ENCODE data around the gene GPC5.

GPC5 gene

GRCh38 chr13:92429231-92429630, 1030.8 kb downstream of the GPC5 start:
- Histone ChIP-seq H3K9ac (ENCODE audit: insufficient read length, low read depth) (no peak overlapping the region), H3K9me3 (ENCODE audit: insufficient read depth, low read length) (no peaks in the 10 kb centered on the region), H3K27me3 (ENCODE audit: insufficient read depth, insufficient read length) (no peaks in the 10 kb centered on the region), H3K4me1 (ENCODE audit: insufficient read depth, insufficient read length) (no peaks in the 10 kb centered on the region), H3K4me3 (ENCODE audit: insufficient read length, low read depth) (no peak overlapping the region), H3K36me3 (ENCODE audit: insufficient read depth, insufficient read length, low read length) (no peaks in the 10 kb centered on the region)
- DNase-seq (ENCODE audit: low read depth, low spot score) = no peak
- TF ChIP-seq YY1 (IDR thresholded peaks at IDR 0.05; ENCODE audit: insufficient read depth, insufficient read length) (no peak), SUZ12 (IDR thresholded peaks at IDR 0.05; ENCODE audit: extremely low read depth, insufficient read depth, insufficient read length) (no peak), ZNF274 (IDR thresholded peaks at IDR 0.05; ENCODE audit: low read depth, low read length) (no peak)

- Histone ChIP-seq H3K27me3 (ENCODE audit: insufficient read depth, insufficient read length) (no peaks in the 10 kb centered on the region), H3K9me3 (ENCODE audit: insufficient read depth, low read length) (no peaks in the 10 kb centered on the region), H3K4me3 (ENCODE audit: insufficient read length, low read depth) (no peak overlapping the region), H3K4me1 (ENCODE audit: insufficient read depth, insufficient read length) (no peaks in the 10 kb centered on the region), H3K36me3 (ENCODE audit: insufficient read depth, insufficient read length, low read length) (no peaks in the 10 kb centered on the region), H3K9ac (ENCODE audit: insufficient read length, low read depth) (no peak overlapping the region)
- TF ChIP-seq SUZ12 (IDR thresholded peaks at IDR 0.05; ENCODE audit: extremely low read depth, insufficient read depth, insufficient read length) (no peak), ZNF274 (IDR thresholded peaks at IDR 0.05; ENCODE audit: low read depth, low read length) (no peak), YY1 (IDR thresholded peaks at IDR 0.05; ENCODE audit: insufficient read depth, insufficient read length) (no peak)
- no peak for DNase-seq (ENCODE audit: low read depth, low spot score)
Observed at GRCh38 chr13:92433386-92433785, 1035.0 kb downstream of the GPC5 start.

DNA sequence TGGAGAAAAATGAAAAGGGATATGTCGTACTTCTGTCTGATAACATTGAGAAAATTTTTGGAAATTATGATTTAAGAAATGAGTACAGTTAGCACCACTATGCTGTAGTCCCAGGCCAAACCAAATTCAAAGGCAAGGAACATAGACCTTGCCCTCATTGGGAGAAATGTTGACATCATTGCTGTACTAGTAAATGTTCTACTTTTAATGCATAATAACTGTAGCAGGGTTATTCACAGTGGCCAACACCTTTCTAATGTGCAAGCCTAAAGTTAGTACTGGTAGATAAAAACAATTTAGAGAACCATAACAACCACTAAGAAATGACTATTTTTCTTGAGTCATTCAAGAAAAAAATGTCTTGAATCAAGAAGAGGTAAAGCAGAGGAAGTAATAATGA, 1035.5 kb downstream of the GPC5 start:
- TF ChIP-seq ZNF274 (IDR thresholded peaks at IDR 0.05; ENCODE audit: low read depth, low read length) (no peak), SUZ12 (IDR thresholded peaks at IDR 0.05; ENCODE audit: extremely low read depth, insufficient read depth, insufficient read length) (no peak), YY1 (IDR thresholded peaks at IDR 0.05; ENCODE audit: insufficient read depth, insufficient read length) (no peak)
- Histone ChIP-seq H3K36me3 (ENCODE audit: insufficient read depth, insufficient read length, low read length) (no peaks in the 10 kb centered on the region), H3K27me3 (ENCODE audit: insufficient read depth, insufficient read length) (no peaks in the 10 kb centered on the region), H3K9ac (ENCODE audit: insufficient read length, low read depth) (no peak overlapping the region), H3K4me1 (ENCODE audit: insufficient read depth, insufficient read length) (no peaks in the 10 kb centered on the region), H3K4me3 (ENCODE audit: insufficient read length, low read depth) (no peak overlapping the region), H3K9me3 (ENCODE audit: insufficient read depth, low read length) (no peaks in the 10 kb centered on the region)
- DNase-seq (ENCODE audit: low read depth, low spot score) = no peak

GRCh38 chr13:92436924-92437323, 1038.5 kb downstream of the GPC5 start:
- H3K9ac ChIP-seq (ENCODE audit: insufficient read length, low read depth) = no peak overlapping the region
- no peaks in the 10 kb centered on the region for H3K9me3 ChIP-seq (ENCODE audit: insufficient read depth, low read length)
- no peaks in the 10 kb centered on the region for H3K4me1 ChIP-seq (ENCODE audit: insufficient read depth, insufficient read length)
- TF ChIP-seq ZNF274 (IDR thresholded peaks at IDR 0.05; ENCODE audit: low read depth, low read length) = no peak
- no peak for TF ChIP-seq YY1 (IDR thresholded peaks at IDR 0.05; ENCODE audit: insufficient read depth, insufficient read length)
- TF ChIP-seq SUZ12 (IDR thresholded peaks at IDR 0.05; ENCODE audit: extremely low read depth, insufficient read depth, insufficient read length) = no peak
- H3K4me3 ChIP-seq (ENCODE audit: insufficient read length, low read depth) = no peak overlapping the region
- peak; percentile 15 for DNase-seq (ENCODE audit: low read depth, low spot score)
- no peaks in the 10 kb centered on the region for H3K27me3 ChIP-seq (ENCODE audit: insufficient read depth, insufficient read length)
- H3K36me3 ChIP-seq (ENCODE audit: insufficient read depth, insufficient read length, low read length) = no peaks in the 10 kb centered on the region

GRCh38 chr13:92444244-92444643, 1045.8 kb downstream of the GPC5 start:
- no peaks in the 10 kb centered on the region for H3K9me3 ChIP-seq (ENCODE audit: insufficient read depth, low read length)
- no peaks in the 10 kb centered on the region for H3K36me3 ChIP-seq (ENCODE audit: insufficient read depth, insufficient read length, low read length)
- no peak for TF ChIP-seq YY1 (IDR thresholded peaks at IDR 0.05; ENCODE audit: insufficient read depth, insufficient read length)
- TF ChIP-seq SUZ12 (IDR thresholded peaks at IDR 0.05; ENCODE audit: extremely low read depth, insufficient read depth, insufficient read length) = no peak
- TF ChIP-seq ZNF274 (IDR thresholded peaks at IDR 0.05; ENCODE audit: low read depth, low read length) = no peak
- no peaks in the 10 kb centered on the region for H3K27me3 ChIP-seq (ENCODE audit: insufficient read depth, insufficient read length)
- H3K9ac ChIP-seq (ENCODE audit: insufficient read length, low read depth) = no peak overlapping the region
- H3K4me1 ChIP-seq (ENCODE audit: insufficient read depth, insufficient read length) = no peaks in the 10 kb centered on the region
- no peak overlapping the region for H3K4me3 ChIP-seq (ENCODE audit: insufficient read length, low read depth)
- DNase-seq (ENCODE audit: low read depth, low spot score) = no peak

DNA sequence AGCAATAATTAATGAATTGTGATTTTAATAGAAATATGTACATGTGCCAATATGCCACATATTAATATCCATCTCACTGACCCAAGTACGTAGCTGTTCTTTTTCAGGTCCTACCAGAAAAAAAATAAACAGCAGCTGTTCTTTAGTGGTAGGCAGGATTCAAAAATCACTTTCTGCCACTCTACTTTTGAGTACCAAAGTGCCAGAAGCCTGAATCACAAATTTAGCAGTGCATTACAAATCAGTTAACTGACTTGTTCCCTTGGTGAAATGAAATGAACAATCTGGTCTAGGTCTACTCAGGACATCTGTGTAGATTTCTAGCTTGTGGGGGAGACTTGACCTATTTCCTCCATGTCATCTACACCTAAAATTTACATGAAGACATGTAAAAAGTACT, 1052.6 kb downstream of the GPC5 start:
- Histone ChIP-seq H3K9me3 (ENCODE audit: insufficient read depth, low read length) (no peaks in the 10 kb centered on the region), H3K4me3 (ENCODE audit: insufficient read length, low read depth) (no peak overlapping the region), H3K9ac (ENCODE audit: insufficient read length, low read depth) (no peak overlapping the region), H3K27me3 (ENCODE audit: insufficient read depth, insufficient read length) (no peaks in the 10 kb centered on the region), H3K4me1 (ENCODE audit: insufficient read depth, insufficient read length) (no peaks in the 10 kb centered on the region), H3K36me3 (ENCODE audit: insufficient read depth, insufficient read length, low read length) (no peaks in the 10 kb centered on the region)
- no peak for TF ChIP-seq YY1 (IDR thresholded peaks at IDR 0.05; ENCODE audit: insufficient read depth, insufficient read length)
- TF ChIP-seq SUZ12 (IDR thresholded peaks at IDR 0.05; ENCODE audit: extremely low read depth, insufficient read depth, insufficient read length) = no peak
- TF ChIP-seq ZNF274 (IDR thresholded peaks at IDR 0.05; ENCODE audit: low read depth, low read length) = no peak
- no peak for DNase-seq (ENCODE audit: low read depth, low spot score)

- Histone ChIP-seq H3K9me3 (ENCODE audit: insufficient read depth, low read length) (no peaks in the 10 kb centered on the region), H3K36me3 (ENCODE audit: insufficient read depth, insufficient read length, low read length) (no peaks in the 10 kb centered on the region), H3K27me3 (ENCODE audit: insufficient read depth, insufficient read length) (no peaks in the 10 kb centered on the region), H3K9ac (ENCODE audit: insufficient read length, low read depth) (no peak overlapping the region), H3K4me3 (ENCODE audit: insufficient read length, low read depth) (no peak overlapping the region), H3K4me1 (ENCODE audit: insufficient read depth, insufficient read length) (no peaks in the 10 kb centered on the region)
- TF ChIP-seq YY1 (IDR thresholded peaks at IDR 0.05; ENCODE audit: insufficient read depth, insufficient read length) = no peak
- no peak for TF ChIP-seq ZNF274 (IDR thresholded peaks at IDR 0.05; ENCODE audit: low read depth, low read length)
- no peak for TF ChIP-seq SUZ12 (IDR thresholded peaks at IDR 0.05; ENCODE audit: extremely low read depth, insufficient read depth, insufficient read length)
- no peak for DNase-seq (ENCODE audit: low read depth, low spot score)
Observed at GRCh38 chr13:92452840-92453239, 1054.4 kb downstream of the GPC5 start.

DNA sequence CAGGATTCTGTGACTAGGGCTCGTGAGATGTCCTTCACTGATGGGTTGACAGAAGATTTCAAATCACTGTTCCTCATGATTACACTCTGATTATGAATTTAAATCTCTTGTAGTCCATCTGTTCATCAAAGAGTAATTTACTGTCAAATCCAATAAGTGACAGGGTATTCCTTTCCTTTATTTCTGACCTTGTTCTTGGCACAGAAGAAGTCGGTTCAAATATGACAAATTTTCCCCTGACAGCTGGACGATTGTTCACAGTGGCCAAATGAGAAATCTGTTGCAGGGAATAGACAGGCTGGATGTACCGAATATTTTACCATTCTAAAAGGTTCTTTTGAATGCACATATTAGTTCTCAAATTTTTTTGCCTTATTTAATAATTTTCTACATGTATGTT, 1060.9 kb downstream of the GPC5 start:
- no peaks in the 10 kb centered on the region for H3K36me3 ChIP-seq (ENCODE audit: insufficient read depth, insufficient read length, low read length)
- DNase-seq (ENCODE audit: low read depth, low spot score) = no peak
- no peaks in the 10 kb centered on the region for H3K27me3 ChIP-seq (ENCODE audit: insufficient read depth, insufficient read length)
- no peaks in the 10 kb centered on the region for H3K4me1 ChIP-seq (ENCODE audit: insufficient read depth, insufficient read length)
- TF ChIP-seq SUZ12 (IDR thresholded peaks at IDR 0.05; ENCODE audit: extremely low read depth, insufficient read depth, insufficient read length) = no peak
- no peak overlapping the region for H3K4me3 ChIP-seq (ENCODE audit: insufficient read length, low read depth)
- no peaks in the 10 kb centered on the region for H3K9me3 ChIP-seq (ENCODE audit: insufficient read depth, low read length)
- H3K9ac ChIP-seq (ENCODE audit: insufficient read length, low read depth) = no peak overlapping the region
